Left kidney (tissue), 8 donors: ENCODE measurements around the gene SP1. TPM values are rescaled to one million over a fixed set of nuclear protein-coding genes. Genes with fewer than 3 reads are reported as not detected.
"Not testable (repeated sequence)": the region's sequence is repeated elsewhere in the genome, so short reads cannot be mapped to it uniquely, and the experiment has no call there.

ENCODE experiments used
- DNase-seq: peaks from one replicate; pipeline ENCODE4 v3.0.0-alpha.2; 2013
- long read RNA-seq, 8 donors: transcript quantifications; one replicate each; lab custom pipeline, GENCODE V29; 2026
- polyA plus RNA-seq: library from polyadenylated mRNA; unstranded; fragments of 120-200 nt; gene quantifications from one replicate; pipeline ENCODE4 v1.2.1, GENCODE V29; 2013; ENCODE audit not compliant: insufficient read length

Gene SP1
- 92.3 TPM for polyA plus RNA-seq
- long read RNA-seq, donor 1, transcript SP1-203 (2 exons, 1,061 nt): major isoform, 10 of 54 reads
- long read RNA-seq, donor 1, partial matches to known transcripts: 44 of 54 reads
- long read RNA-seq, donor 1, other reads (novel, unspliced or antisense): 0 of 54 reads
- long read RNA-seq, donor 2, transcript SP1-203 (2 exons, 1,061 nt): major isoform, 21 of 62 reads
- long read RNA-seq, donor 2, partial matches to known transcripts: 39 of 62 reads
- long read RNA-seq, donor 2, other reads (novel, unspliced or antisense): 0 of 62 reads
- long read RNA-seq, donor 3, transcript SP1-203 (2 exons, 1,061 nt): major isoform, 13 of 61 reads
- long read RNA-seq, donor 3, partial matches to known transcripts: 41 of 61 reads
- long read RNA-seq, donor 3, other reads (novel, unspliced or antisense): 5 of 61 reads
- long read RNA-seq, donor 4: 0 reads
- long read RNA-seq, donor 5, transcript SP1-203 (2 exons, 1,061 nt): major isoform, 5 of 56 reads
- long read RNA-seq, donor 5, partial matches to known transcripts: 48 of 56 reads
- long read RNA-seq, donor 5, other reads (novel, unspliced or antisense): 0 of 56 reads
- long read RNA-seq, donor 6, transcript SP1-203 (2 exons, 1,061 nt): major isoform, 7 of 30 reads
- long read RNA-seq, donor 6, partial matches to known transcripts: 21 of 30 reads
- long read RNA-seq, donor 6, other reads (novel, unspliced or antisense): 0 of 30 reads
- long read RNA-seq, donor 7, transcript SP1-203 (2 exons, 1,061 nt): major isoform, 20 of 75 reads
- long read RNA-seq, donor 7, partial matches to known transcripts: 54 of 75 reads
- long read RNA-seq, donor 7, other reads (novel, unspliced or antisense): 0 of 75 reads
- long read RNA-seq, donor 8, transcript SP1-203 (2 exons, 1,061 nt): major isoform, 9 of 17 reads
- long read RNA-seq, donor 8, partial matches to known transcripts: 7 of 17 reads
- long read RNA-seq, donor 8, other reads (novel, unspliced or antisense): 0 of 17 reads

GRCh38 chr12:53380104-53380793, at the start of gene SP1:
Gene SP1 (plus strand): TSS chr12:53380176. CDS start chr12:53380292, 116 bp downstream.
- DNase-seq: peak; percentile 81

GRCh38 chr12:53330671-53331070, 49.3 kb upstream of the SP1 start:
- DNase-seq: no peak

GRCh38 chr12:53332339-53332738, 47.6 kb upstream of the SP1 start:
- DNase-seq: not testable (repeated sequence)

- no peak for DNase-seq
These were observed 47.2 kb upstream of the SP1 start for GRCh38 chr12:53332744-53333143.

- DNase-seq: no peak
These were observed 46.7 kb upstream of the SP1 start for GRCh38 chr12:53333289-53333688.

GRCh38 chr12:53333845-53334244, 46.1 kb upstream of the SP1 start:
- DNase-seq: no peak

GRCh38 chr12:53334822-53335221, 45.2 kb upstream of the SP1 start:
- DNase-seq: no peak

GRCh38 chr12:53336181-53336681, 43.7 kb upstream of the SP1 start, which contains the start of gene SP7:
Gene SP7 (minus strand): TSS chr12:53336354. CDS start chr12:53335646, 708 bp downstream.
- DNase-seq: no peak

- DNase-seq: no peak
These were observed 42.0 kb upstream of the SP1 start for GRCh38 chr12:53338017-53338416.

- no peak for DNase-seq
These were observed 41.1 kb upstream of the SP1 start for GRCh38 chr12:53338916-53339315.

- no peak for DNase-seq
These were observed 39.6 kb upstream of the SP1 start for GRCh38 chr12:53340398-53340797.

- DNase-seq: no peak
These were observed 36.5 kb upstream of the SP1 start for GRCh38 chr12:53343449-53343848.

- no peak for DNase-seq
These were observed 36.0 kb upstream of the SP1 start for GRCh38 chr12:53343969-53344368.

GRCh38 chr12:53344487-53344823, 35.5 kb upstream of the SP1 start:
- DNase-seq: no peak

- DNase-seq: peak; percentile 85
These were observed 35.0 kb upstream of the SP1 start for GRCh38 chr12:53344824-53345485.

GRCh38 chr12:53345486-53346188, 34.3 kb upstream of the SP1 start:
- DNase-seq: no peak

GRCh38 chr12:53346491-53346890, 33.5 kb upstream of the SP1 start:
- DNase-seq: no peak

GRCh38 chr12:53347905-53348304, 32.1 kb upstream of the SP1 start:
- no peak for DNase-seq

GRCh38 chr12:53352331-53353256, 27.4 kb upstream of the SP1 start:
- DNase-seq: peak; percentile 90

GRCh38 chr12:53353257-53353655, 26.7 kb upstream of the SP1 start:
- DNase-seq: no peak
